Fibroblast of skin of back (primary cell): ENCODE data around the gene KCNC3.

Experiments
- DNase-seq: peaks from one replicate; pipeline ENCODE4 v3.0.0-alpha.2; 2013

KCNC3 gene

DNA sequence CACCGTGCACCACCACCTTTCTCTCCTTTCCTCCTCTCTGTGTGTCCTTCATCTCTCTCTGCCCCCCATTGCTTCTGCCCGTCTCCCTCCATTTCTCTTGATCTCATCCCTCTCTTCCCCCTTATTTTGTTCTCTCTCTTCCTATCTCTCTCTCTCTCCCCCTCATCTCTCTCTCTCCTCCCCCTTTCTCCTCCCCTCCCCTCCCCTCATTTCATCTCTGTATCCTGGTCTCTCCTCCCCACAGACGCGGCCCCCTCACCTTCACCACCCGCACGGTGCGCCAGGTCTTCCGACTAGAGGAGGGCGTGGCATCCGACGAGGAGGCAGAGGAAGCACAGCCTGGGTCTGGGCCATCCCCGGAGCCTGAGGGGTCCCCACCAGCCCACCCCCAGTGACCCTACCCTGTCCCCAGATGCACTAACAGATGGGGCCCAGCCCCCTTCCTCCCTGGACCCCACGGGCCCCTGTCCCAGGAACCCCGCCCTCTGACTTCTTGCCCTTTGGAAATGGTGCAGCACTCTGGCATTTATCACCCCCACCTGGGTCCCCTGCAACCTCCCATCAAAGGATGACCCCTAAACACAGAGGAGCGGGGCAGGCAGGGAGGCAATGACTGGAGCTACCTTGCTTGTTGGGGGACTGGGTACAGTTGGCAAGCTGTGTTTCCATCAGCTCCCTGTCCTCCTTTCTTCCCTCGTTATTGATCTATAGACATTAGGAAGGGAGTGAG is 19.6 kb downstream of the KCNC3 start:
- DNase-seq, result no peak

DNA sequence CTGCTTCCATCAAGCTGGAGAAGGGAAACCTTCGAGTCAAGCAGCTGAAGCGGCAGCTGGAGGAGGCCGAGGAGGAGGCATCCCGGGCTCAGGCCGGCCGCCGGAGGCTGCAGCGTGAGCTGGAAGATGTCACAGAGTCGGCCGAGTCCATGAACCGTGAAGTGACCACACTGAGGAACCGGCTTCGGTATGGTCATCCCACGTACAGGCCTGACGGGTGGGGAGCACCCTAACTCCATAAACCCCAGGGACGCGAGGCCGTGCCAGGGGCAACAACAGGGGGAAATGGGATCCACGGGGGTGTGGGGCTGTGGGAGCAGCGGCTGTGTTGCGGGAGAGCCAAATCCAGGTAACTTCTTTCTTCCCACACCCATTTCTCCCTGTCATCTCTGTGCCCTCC is 20.2 kb downstream of the KCNC3 start:
- no peak for DNase-seq

DNA sequence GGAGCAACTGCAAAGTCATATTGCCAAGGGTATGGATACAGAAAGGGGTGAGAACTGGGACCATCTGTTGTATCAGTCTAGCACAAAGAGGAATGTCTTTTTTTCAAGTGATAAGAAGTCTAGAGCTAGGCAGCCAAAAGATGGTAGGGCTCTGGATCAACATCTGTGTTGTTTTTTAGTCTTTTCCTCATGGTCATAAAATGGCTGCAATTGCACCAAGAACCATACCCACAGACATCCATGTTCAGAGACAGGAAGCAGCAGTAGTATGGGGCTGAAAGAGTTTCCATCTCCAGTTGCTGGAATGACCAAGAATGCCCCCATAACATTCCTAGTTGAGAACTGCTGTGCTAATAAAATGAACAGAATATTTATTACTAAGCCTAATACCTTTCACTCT is 25.6 kb downstream of the KCNC3 start:
- no peak for DNase-seq

DNA sequence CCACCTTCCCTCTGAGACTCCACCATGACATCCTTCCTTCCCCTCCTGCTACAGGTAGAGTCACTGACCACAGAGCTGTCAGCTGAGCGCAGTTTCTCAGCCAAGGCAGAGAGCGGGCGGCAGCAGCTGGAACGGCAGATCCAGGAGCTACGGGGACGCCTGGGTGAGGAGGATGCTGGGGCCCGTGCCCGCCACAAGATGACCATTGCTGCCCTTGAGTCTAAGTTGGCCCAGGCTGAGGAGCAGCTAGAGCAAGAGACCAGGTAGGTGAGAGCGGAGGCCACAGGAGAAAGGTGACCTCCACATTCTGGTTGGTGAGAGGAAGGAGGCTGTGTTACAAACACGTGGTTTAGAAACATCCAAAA is 27.6 kb downstream of the KCNC3 start:
- DNase-seq, result no peak

DNA sequence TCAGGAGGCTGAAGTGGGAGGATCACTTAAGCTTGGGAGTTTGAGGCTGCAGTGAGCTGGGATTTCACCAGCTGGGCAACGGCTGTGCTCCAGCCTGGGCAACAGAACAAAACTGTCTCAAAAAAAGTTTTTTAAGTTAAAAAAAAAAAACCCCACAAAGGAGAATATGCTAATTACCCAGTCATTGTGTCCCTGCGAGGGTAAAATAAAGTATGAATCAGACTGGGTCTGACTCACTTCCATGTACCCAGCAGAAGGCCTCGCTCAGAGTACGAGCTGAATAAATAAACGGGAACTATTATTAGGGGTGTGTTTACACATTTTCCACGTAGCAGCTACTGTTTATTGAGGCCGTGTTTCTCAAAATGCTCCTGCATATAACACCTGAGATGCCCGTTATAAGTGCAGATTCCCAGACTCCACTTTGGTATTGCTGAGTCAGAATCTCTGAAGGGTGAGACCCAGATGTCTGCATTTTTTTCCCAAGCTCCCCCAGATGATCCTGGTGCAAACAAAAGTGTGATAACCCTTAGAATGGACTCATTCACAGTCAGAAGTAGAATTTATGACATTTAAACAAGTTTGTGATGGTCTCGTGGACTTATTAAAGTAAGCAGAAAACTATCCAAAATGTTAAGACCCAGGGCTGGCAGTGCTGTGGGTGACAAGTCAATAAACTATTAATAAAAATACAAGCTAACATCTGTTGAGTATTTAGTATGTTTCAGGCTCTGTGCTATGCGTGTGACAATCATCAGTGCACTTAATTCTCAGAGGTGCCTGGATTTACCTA is 28.2 kb downstream of the KCNC3 start:
- DNase-seq, result peak; percentile 73

DNA sequence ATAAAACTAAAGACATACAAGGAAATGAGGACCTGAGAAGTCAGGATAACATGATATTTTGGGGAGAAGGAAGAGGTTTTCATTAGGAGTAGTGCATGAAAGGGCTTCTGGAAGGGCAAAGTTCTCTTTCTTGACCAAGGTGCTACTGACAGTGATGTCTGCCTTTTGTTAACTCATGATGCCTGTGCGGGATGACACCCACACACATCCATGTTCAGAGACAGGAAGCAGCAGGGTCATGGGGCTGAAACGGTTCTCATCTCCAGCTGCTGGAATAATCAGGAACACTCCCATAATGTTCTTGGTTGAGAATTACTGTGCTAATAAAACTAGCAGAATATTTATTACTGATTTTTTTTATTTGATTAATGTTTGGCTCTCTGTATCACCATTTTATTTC is 29.1 kb downstream of the KCNC3 start:
- no peak for DNase-seq

DNA sequence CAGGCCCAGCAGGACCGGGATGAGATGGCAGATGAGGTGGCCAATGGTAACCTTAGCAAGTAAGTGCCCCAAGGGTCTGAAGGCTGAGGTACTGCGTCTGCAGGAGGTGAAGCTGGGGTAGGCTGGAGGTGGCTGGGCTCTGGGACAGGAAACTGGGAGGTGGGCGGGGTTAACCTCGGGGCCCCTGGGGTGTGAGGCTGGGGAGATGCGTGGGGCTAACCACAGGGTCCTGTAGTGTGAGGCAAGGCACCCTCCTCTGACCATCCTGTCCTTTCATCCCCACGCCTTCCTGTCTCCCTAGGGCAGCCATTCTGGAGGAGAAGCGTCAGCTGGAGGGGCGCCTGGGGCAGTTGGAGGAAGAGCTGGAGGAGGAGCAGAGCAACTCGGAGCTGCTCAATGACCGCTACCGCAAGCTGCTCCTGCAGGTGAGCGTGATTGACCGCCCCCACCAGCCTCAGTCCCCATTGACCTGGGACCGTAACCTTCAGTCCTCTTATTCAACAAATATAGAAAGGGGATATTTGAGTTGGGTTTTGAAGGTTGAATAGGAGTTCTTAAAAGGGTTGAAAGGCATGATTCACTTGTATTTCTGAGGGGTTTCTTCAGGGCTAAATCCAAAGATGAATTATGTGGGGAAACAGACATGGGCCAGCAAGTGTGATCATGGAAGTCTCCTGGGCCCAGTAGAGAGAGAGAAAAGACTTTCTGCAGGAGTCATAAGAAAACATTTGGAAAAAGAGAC is 35.7 kb downstream of the KCNC3 start:
- no peak for DNase-seq

DNA sequence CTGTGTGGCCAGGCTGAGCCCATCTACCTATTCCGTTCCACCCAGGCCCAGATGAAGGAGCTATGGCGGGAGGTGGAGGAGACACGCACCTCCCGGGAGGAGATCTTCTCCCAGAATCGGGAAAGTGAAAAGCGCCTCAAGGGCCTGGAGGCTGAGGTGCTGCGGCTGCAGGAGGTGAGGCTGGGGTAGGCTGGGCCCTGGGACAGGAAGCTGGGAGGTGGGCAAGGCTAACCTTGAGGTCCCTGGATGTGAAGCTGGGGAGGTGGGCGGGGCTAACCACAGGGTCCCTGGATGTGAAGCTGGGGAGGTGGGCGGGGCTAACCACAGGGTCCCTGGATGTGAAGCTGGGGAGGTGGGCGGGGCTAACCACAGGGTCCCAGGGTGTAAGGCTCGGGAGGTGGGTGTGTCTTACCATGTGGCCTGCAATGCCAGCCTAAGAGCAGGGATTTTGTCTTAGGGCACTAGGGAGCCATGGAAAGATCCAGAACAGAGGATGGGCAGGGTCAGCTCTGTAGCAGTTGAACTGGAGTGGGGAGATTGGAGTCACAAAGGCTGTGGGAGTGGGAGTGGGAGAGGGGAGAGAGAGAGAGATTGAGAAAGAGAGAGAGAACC is 36.9 kb downstream of the KCNC3 start:
- no peak for DNase-seq

DNA sequence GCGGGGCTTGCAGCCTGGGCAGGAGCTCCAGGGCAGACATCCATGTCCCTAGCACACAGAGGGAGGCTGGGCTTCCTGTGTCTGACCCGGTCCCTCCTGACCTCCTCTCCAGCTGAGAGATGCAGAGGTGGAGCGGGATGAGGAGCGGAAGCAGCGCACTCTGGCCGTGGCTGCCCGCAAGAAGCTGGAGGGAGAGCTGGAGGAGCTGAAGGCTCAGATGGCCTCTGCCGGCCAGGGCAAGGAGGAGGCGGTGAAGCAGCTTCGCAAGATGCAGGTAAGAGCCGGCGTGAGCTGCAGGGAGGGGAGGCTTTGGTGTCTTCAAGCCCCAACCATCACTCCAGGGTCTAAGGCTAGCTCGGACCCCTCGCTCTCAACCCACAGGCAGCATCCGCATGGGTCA is 38.4 kb downstream of the KCNC3 start:
- no peak for DNase-seq

DNA sequence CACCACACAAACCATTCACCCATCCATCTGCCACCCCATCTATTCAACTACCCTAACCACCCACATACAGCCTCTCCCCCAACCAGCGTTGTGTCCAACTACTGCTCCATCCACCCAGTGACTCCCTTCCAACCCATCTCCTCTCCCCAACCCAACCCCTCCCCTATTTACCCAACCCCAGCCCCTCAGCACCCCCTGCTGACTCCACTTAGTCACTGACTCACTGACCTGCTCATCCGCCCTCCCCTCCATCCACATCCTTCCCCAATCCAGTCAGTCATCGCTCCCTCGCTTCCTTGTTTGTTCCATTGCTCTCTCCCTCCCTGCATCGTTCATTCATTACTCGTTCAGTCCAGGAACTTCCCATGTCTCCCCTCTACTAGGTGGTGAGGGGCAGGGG is 39.2 kb downstream of the KCNC3 start:
- no peak for DNase-seq

DNA sequence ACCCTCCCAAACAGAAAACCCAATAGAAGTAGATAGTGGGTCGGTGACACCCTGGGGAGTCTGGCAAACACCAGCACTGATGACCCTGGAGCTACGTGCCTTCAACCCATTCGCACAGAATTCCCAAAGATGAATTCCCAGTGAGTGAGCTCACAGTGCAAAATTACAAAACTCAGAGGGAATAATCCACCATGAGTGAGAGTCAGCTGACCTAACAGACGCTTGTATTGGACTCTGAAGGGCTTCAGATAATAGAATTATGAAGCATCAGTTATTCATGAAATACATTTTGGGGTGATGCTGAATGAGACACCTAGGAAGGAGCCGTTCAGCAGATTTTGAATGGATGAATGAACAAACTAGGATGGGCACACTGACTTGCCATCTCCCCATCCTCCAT is 40.2 kb downstream of the KCNC3 start:
- no peak for DNase-seq

DNA sequence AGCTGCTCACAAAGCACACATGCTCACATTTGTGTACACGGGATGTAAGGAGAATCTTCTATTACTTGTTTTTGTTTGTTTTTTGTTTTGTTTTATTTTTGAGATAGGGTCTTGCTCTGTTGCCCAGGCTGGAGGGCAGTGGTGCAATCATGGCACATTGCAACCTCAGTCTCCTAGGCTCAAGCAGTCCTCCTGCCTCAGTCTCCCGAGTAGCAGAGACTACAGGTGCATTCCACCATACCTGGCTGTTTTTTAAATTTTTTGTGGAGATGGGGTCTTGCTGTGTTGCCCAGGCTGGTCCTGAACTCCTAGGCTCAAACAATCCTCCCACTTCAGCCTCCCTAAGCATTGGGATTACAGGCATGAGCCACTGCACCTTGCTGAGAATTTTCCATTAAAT is 41.8 kb downstream of the KCNC3 start:
- no peak for DNase-seq

DNA sequence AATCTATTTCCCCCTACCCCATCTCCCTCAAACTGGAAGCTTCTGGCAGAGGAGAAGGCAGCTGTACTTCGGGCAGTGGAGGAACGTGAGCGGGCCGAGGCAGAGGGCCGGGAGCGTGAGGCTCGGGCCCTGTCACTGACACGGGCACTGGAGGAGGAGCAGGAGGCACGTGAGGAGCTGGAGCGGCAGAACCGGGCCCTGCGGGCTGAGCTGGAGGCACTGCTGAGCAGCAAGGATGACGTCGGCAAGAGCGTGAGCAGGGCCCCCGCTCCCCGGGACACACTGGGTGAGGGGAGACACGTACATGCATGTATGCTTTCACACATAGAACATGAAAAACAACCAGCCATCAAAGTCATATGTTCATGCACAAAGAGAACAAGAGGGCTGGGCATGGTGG is 42.7 kb downstream of the KCNC3 start:
- no peak for DNase-seq

DNA sequence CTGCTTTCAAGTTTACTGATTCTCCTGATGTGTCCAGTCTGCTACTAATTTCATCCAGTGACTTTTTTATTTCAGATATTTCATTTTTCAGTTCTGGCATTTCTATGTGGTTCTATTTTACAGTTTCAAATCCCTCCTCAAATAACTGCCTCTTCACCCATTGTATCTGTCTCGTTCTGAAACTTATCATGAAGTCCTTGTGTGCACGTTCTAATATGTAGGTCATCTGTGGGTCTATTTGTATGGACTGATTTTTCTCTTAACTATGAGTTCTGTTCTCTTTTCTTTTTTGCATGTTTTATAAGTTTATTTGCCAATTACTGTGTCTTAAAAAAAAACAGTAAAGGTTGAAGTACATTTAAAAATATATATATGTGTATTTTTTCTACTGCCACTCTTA is 43.3 kb downstream of the KCNC3 start:
- no peak for DNase-seq

DNA sequence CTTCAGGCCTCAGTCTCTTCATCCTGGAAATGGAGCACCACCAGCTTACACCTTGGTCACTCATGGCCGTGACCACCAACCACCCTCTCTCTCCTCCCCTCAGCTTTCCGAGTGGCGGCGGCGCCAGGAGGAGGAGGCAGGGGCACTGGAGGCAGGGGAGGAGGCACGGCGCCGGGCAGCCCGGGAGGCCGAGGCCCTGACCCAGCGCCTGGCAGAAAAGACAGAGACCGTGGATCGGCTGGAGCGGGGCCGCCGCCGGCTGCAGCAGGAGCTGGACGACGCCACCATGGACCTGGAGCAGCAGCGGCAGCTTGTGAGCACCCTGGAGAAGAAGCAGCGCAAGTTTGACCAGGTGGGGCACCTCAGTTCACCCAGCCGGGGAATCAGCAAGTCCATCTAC is 47.7 kb downstream of the KCNC3 start:
- DNase-seq, result no peak

DNA sequence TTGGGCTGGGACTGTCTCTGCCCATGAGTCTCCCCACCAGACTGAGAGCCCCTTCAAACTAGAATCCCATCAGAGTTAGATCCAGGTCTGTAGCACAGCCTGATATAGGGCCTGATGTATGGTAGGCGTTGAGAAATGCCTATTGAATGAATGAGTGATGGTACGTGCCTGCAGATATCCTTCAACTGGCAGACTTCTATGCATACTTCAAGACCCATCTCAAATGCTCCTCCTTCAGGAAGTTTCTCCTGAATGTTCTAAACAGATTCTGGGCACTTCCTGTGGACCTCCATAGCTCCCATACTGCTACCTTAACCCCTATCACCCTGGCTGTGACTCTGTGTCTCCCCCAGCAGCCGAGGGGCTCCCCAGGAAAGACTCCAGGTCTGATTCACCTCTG is 48.2 kb downstream of the KCNC3 start:
- no peak for DNase-seq

DNA sequence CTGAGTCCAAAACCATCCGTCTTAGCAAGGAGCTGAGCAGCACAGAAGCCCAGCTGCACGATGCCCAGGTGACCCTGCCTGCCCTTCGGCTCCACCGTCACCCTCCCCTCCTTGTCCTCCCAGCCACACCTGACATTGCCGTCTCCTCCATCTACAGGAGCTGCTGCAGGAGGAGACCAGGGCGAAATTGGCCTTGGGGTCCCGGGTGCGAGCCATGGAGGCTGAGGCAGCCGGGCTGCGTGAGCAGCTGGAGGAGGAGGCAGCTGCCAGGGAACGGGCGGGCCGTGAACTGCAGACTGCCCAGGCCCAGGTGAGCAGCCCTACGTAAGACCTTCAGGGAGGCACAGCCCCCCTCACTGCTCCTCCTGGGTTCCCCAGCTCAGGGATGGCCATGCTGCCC is 49.1 kb downstream of the KCNC3 start:
- DNase-seq, result no peak

DNA sequence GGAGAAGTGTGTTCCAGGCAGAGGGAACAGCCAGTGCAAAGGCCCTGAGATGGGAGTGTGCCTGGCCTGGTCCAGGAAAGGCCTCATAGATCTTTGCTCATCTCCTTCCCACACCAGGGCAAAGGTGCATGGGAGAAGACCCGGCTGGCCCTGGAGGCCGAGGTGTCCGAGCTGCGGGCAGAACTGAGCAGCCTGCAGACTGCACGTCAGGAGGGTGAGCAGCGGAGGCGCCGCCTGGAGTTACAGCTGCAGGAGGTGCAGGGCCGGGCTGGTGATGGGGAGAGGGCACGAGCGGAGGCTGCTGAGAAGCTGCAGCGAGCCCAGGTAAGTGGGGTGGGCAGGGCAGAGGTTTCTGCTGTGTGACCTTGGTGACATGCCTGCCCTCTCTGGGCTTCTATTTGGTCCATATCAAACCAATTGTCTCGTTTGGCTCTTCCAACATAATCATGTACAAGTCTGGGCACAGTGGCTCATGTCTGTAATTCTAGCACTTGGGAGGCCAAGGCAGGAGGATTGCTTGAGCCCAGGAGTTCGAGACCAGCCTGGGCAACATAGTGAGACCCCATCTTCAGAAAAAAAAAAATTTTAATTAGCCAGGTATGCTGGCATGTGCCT is 51.1 kb downstream of the KCNC3 start:
- DNase-seq, result no peak

DNA sequence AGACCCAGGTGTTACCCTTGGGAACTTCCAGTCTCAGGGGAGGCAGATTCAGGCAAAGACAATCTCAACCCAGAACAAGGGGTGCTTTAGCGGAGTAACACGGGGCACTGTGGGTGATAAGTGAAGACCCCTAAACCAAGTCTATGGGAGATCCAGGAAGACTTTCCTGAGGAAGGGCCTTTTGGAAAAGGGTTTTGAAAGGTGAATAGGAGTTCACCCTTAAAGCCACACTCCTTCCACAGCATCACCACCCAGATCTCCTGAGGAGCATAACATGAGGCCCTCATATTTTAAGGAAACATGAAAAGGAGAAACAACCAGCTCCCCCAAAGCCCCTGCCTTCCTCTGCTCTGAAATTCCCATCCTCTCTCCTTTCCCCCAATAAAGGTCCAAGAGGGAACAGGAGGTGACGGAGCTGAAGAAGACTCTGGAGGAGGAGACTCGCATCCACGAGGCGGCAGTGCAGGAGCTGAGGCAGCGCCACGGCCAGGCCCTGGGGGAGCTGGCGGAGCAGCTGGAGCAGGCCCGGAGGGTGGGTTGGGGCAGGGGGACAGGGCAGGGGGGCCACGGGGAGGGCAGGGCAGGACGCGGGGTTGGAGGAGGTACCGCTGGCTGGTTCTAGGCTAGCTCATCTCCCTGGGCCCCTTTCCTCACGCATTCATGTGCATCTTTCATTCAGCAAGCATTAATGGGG is 52.7 kb downstream of the KCNC3 start:
- DNase-seq, result no peak

DNA sequence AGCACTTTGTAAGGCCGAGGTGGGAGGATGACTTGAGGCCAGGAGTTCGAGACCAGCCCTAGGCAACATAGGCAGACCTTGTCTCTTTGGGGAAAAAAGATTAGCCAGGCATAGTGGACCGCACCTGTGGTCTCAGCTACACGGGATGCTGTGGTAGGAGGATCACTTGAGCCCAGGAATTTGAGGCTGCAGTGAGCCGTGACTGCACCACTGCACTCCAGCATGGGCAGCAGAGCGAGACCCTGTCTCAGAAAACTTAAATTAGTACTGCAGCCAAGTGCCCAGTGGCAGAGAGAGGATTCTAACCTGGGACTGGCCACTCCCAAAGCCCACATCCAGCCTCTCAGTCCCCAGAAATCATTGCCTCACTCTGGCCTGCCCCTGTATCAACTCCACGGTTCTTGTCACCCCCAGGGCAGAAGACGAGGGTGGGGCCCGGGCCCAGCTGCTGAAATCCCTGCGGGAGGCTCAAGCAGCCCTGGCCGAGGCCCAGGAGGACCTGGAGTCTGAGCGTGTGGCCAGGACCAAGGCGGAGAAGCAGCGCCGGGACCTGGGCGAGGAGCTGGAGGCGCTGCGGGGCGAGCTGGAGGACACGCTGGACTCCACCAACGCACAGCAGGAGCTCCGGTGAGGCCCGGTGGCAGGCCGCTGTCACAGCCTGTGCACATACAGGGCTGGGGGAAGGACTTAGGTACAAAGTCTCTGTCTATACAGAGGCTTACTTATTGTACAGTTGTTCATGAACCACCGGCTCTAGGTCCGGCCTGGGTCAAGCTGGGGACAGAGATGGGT is 53.4 kb downstream of the KCNC3 start:
- DNase-seq, result no peak

DNA sequence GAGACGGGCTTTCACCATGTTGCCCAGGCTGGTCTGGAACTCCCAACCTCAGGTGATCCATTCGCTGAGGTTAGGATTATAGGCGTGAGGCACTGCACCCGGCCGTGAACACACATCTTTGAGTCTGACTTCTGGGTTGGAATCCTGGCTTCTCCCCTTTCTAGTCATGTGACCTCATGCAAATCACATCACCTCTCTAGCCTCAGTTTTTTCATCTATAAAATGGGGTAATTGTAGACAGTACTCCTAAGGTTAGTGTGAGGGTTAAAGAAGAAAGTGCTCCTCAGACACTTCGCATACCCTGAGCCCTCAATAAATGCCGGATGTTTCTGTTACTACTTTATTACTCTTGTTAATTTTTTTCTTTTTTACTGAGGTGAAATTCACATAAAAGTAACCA is 55.4 kb downstream of the KCNC3 start:
- no peak for DNase-seq
